ENCODE results near the gene GNG8.

Gene GNG8

DNA sequence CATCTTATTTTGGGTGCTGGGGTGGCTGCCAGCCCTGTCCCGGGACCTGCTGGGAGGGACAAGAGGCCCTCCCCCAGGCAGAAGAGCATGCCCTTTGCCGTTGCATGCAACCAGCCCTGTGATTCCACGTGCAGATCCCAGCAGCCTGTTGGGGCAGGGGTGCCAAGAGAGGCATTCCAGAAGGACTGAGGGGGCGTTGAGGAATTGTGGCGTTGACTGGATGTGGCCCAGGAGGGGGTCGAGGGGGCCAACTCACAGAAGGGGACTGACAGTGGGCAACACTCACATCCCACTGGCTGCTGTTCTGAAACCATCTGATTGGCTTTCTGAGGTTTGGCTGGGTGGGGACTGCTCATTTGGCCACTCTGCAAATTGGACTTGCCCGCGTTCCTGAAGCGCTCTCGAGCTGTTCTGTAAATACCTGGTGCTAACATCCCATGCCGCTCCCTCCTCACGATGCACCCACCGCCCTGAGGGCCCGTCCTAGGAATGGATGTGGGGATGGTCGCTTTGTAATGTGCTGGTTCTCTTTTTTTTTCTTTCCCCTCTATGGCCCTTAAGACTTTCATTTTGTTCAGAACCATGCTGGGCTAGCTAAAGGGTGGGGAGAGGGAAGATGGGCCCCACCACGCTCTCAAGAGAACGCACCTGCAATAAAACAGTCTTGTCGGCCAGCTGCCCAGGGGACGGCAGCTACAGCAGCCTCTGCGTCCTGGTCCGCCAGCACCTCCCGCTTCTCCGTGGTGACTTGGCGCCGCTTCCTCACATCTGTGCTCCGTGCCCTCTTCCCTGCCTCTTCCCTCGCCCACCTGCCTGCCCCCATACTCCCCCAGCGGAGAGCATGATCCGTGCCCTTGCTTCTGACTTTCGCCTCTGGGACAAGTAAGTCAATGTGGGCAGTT is 26.2 kb downstream of the GNG8 start:
- no peak for TF ChIP-seq CTCF (IDR thresholded peaks at IDR 0.05; ENCODE audit: low read depth, low read length)
- H3K4me3 ChIP-seq (ENCODE audit: low read depth, low read length) = no peak overlapping the region

- TF ChIP-seq CTCF (IDR thresholded peaks at IDR 0.05; ENCODE audit: low read depth, low read length) = no peak
Measured at GRCh38 chr19:46608581-46609345, 27.2 kb downstream of the GNG8 start.

DNA sequence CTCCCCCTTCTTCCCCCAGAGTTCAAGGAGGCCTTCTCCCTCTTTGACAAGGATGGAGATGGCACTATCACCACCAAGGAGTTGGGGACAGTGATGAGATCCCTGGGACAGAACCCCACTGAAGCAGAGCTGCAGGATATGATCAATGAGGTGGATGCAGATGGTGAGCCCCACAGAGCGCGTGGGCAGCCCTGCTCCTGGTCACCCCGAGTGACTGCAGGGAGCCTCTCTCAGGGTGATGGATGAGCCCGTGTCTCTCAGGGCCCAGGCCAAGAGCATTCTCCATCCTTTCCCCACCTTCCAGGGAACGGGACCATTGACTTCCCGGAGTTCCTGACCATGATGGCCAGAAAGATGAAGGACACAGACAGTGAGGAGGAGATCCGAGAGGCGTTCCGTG is 27.8 kb downstream of the GNG8 start:
- no peak for TF ChIP-seq CTCF (IDR thresholded peaks at IDR 0.05; ENCODE audit: low read depth, low read length)
- no peak overlapping the region for H3K4me3 ChIP-seq (ENCODE audit: low read depth, low read length)

More at GRCh38 chr19:46608581-46609345, 27.2 kb downstream of the GNG8 start:
- H3K4me3 ChIP-seq (ENCODE audit: low read depth, low read length) = no peak overlapping the region

DNA sequence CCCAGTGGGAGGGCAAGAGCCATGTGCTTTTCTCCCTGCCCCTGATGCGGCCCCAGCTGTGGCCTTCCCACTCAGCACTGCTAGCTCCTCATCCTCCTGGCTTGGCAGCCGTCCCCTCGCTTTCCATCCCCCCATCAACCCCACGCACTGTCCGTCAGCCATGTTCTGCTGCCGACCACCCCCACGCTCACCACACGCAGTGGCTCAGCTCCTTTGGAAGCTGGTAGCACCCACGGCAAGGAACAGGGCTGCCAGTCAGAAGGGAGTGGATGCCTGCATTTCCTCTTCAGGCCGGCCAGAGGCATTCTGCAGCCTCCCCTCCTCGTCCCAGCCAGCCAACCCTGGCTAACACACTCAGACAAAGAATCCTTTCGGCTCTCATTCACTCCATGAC is 28.6 kb downstream of the GNG8 start:
- H3K4me3 ChIP-seq (ENCODE audit: low read depth, low read length) = no peak overlapping the region
- TF ChIP-seq CTCF (IDR thresholded peaks at IDR 0.05; ENCODE audit: low read depth, low read length) = no peak

GRCh38 chr19:46606681-46607447 is 29.1 kb downstream of the GNG8 start:
- no peak overlapping the region for H3K4me3 ChIP-seq (ENCODE audit: low read depth, low read length)
- no peak for TF ChIP-seq CTCF (IDR thresholded peaks at IDR 0.05; ENCODE audit: low read depth, low read length)

DNA sequence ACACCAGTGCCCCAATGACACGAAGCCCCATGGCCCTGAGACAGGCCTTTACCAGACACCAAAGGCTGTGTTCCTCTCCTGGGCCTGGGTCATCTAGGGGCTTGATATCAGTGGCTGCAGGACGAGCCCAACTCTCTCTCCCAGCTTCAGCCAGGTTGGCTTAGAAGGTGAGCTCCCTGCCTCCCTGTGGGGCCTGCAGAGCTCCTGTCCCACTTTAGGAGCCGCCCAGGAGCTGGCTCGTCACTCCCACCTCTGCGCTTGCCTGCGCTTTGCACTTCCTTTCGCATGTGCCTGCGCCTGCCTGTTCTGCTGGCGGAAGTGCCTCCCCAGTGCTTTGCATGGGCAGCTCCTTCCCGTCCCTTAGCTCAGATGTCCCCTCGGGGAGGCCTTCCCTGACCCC is 30.0 kb downstream of the GNG8 start:
- TF ChIP-seq CTCF (IDR thresholded peaks at IDR 0.05; ENCODE audit: low read depth, low read length) = no peak

More for the DNA sequence above, 30.0 kb downstream of the GNG8 start:
- no peak overlapping the region for H3K4me3 ChIP-seq (ENCODE audit: low read depth, low read length)

Data from WI38 (cell line).